Upper lobe of left lung (tissue), 6 donors: ENCODE data around the gene RASSF1. TPM values are rescaled to one million over a fixed set of nuclear protein-coding genes. Genes with fewer than 3 reads are reported as not detected.

Experiments used
- ATAC-seq, 2 donors: fragments of 200-7000 bp; cut with Tn5 transposase; one replicate each; pipeline ENCODE4 v1.9.1; 2022; ENCODE audit warnings: mild to moderate bottlenecking in 2 of 2, moderate library complexity in 2 of 2; ENCODE audit not compliant: low FRiP score in 2 of 2
- DNase-seq, 2 donors: peaks; one replicate each; pipeline ENCODE4 v3.0.0-alpha.2; 2019 to 2020
- H3K27ac ChIP-seq, 4 donors: fragments of 200-600 bp; sonication (generic); one replicate each; pipeline ENCODE4 v1.5.1; 2016 to 2019
- H3K27me3 ChIP-seq, 4 donors: fragments of 200-600 bp; sonication (generic); one replicate each; pipeline ENCODE4 v1.5.1; 2017 to 2019
- H3K36me3 ChIP-seq, 4 donors: fragments of 200-600 bp; sonication (generic); one replicate each; pipeline ENCODE4 v1.5.1; 2016 to 2019
- H3K4me1 ChIP-seq, 4 donors: fragments of 200-600 bp; sonication (generic); one replicate each; pipeline ENCODE4 v1.5.1; 2018 to 2019
- H3K4me3 ChIP-seq, 4 donors: fragments of 200-600 bp; sonication (generic); one replicate each; pipeline ENCODE4 v1.5.1; 2017 to 2019; ENCODE audit warnings: mild to moderate bottlenecking in 2 of 4, moderate library complexity in 1 of 4
- H3K9me3 ChIP-seq, 4 donors: fragments of 200-600 bp; sonication (generic); one replicate each; pipeline ENCODE4 v1.5.1; 2018 to 2019
- CTCF ChIP-seq, 6 experiments: fragments of 450-650 bp in 4 of 6; fragments of 200-600 bp in 2 of 6; sonication (generic) in 2 of 6; IDR thresholded peaks; one replicate each; pipeline ENCODE4 v1.5.1; 2016 to 2019; ENCODE audit warnings: antibody characterized with exemption in 6 of 6
- EP300 ChIP-seq, 4 donors: sonication (generic); formaldehyde crosslinking; IDR thresholded peaks; one replicate each; pipeline ENCODE4 v1.5.1; 2017; ENCODE audit warnings: antibody characterized with exemption in 4 of 4, control low read depth in 2 of 4
- POLR2A ChIP-seq, 4 donors: fragments of 450-650 bp; IDR thresholded peaks; one replicate each; pipeline ENCODE4 v1.5.1; 2016 to 2017; ENCODE audit warnings: antibody characterized with exemption in 4 of 4, mild to moderate bottlenecking in 2 of 4
- POLR2AphosphoS5 ChIP-seq, 2 donors: sonication (generic); formaldehyde crosslinking; IDR thresholded peaks; one replicate each; pipeline ENCODE4 v1.5.1; 2017; ENCODE audit warnings: antibody characterized with exemption in 2 of 2
- WGBS, 2 donors: methylation state at CpG; one replicate each; pipeline ENCODE4 v1.1.5; 2017 to 2018; 5-methylcytosine and 5-hydroxymethylcytosine counted together
- total RNA-seq, 6 donors: library from RNA; depleted of rRNA in 4 of 6; stranded (reverse); fragments of >200 nt in 4 of 6; gene quantifications; one replicate each; pipeline versions ENCODE4 v1.1.0 to v1.2.1, GENCODE V29; 2016 to 2021
- donor health status: DM: no; HTN: no; CAD: no; lungs with moderate emphysema.
- donor health status: DM: no; HTN: yes; CAD: no; lungs with severe emphysema.

The RASSF1 gene
- total RNA-seq, 6 donors from 2014 or later = 42.7 to 78.9 (median 47.7) TPM

DNA sequence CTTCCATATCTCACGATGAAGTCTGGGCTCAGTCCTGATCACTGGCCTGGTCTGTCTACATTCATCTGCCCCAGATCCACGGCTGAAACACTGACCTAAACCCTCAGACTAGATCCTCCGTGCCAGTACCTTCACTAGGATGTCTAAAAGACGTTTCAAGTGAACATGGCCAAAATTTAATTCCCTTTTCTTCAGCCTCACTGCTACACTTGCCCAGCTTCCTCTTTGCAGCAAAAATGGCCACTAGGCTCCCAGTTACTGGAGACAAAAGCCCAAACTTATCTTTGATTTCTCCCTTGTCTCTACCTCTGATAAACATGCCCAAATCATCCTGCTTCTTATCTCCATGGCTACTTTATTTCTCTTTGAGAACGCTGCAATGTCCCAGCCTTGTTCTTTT, 1.7 kb downstream of the RASSF1 start:
- H3K36me3 ChIP-seq = no peaks in the 10 kb centered on the region
- ATAC-seq = no peak
- peaks cover 49 to 72% (median 67%) of the 10 kb centered on the region in 4 donors for H3K4me1 ChIP-seq
- H3K9me3 ChIP-seq = no peaks in the 10 kb centered on the region
- no peaks in the 10 kb centered on the region for H3K27me3 ChIP-seq
- TF ChIP-seq EP300 (IDR thresholded peaks at IDR 0.05) = no peak
- TF ChIP-seq POLR2AphosphoS5 (IDR thresholded peaks at IDR 0.05) = no peak
- no peak for TF ChIP-seq CTCF (IDR thresholded peaks at IDR 0.05)
- TF ChIP-seq POLR2A (IDR thresholded peaks at IDR 0.05) = no peak
- H3K4me3 ChIP-seq = peak overlapping the region in 3 of 4 donors; percentile 74 to 84 (median 75)
- H3K27ac ChIP-seq = peak overlapping the region; percentile 92 to 99 (median 96)
- DNase-seq = no peak
- 54 to 60% methylated on average over 5 of the region's 5 CpGs for WGBS, 2 donors

GRCh38 chr3:50337175-50337861, 3.3 kb downstream of the RASSF1 start:
- Histone ChIP-seq H3K36me3 (peaks cover 0 to 3% (median under 1%) of the 10 kb centered on the region in 4 donors), H3K9me3 (no peaks in the 10 kb centered on the region), H3K4me3 (peak overlapping the region; percentile 71 to 84 (median 74)), H3K4me1 (peaks cover 64 to 88% (median 75%) of the 10 kb centered on the region in 4 donors), H3K27ac (peak overlapping the region; percentile 92 to 99 (median 96)), H3K27me3 (no peaks in the 10 kb centered on the region)
- ATAC-seq = peak; percentile 93 to 94
- WGBS, 2 donors = 0% methylated on average over 54 of the region's 79 CpGs; no CpG with 5 or more reads in 1 of the 2 donors
- DNase-seq = peak; percentile 99 to 100
- peak; percentile 71 to 95 (median 76) for TF ChIP-seq POLR2A (IDR thresholded peaks at IDR 0.05)
- no peak for TF ChIP-seq CTCF (IDR thresholded peaks at IDR 0.05)
- peak in 1 of 4 donors; percentile 39 for TF ChIP-seq EP300 (IDR thresholded peaks at IDR 0.05)
- peak; percentile 93 to 98 for TF ChIP-seq POLR2AphosphoS5 (IDR thresholded peaks at IDR 0.05)

- no peak for DNase-seq
Observed at GRCh38 chr3:50336452-50337174, 4.0 kb downstream of the RASSF1 start.

More at GRCh38 chr3:50336452-50337174, 4.0 kb downstream of the RASSF1 start:
- 1 to 6% methylated on average over 8 to 9 of the region's 31 CpGs for WGBS, 2 donors
- H3K4me3 ChIP-seq = peak overlapping the region; percentile 71 to 84 (median 74)
- no peaks in the 10 kb centered on the region for H3K27me3 ChIP-seq
- peaks cover 64 to 83% (median 71%) of the 10 kb centered on the region in 4 donors for H3K4me1 ChIP-seq
- H3K9me3 ChIP-seq = no peaks in the 10 kb centered on the region
- H3K36me3 ChIP-seq = peaks cover 5 to 10% (median 7%) of the 10 kb centered on the region in 4 donors
- no peak for ATAC-seq
- H3K27ac ChIP-seq = peak overlapping the region; percentile 92 to 99 (median 96)
- TF ChIP-seq CTCF (IDR thresholded peaks at IDR 0.05) (peak in 1 of 6 experiments; percentile 23), POLR2A (IDR thresholded peaks at IDR 0.05) (no peak), EP300 (IDR thresholded peaks at IDR 0.05) (no peak), POLR2AphosphoS5 (IDR thresholded peaks at IDR 0.05) (no peak)
